Measurements from ENCODE around the gene TYROBP.
"Not testable (repeated sequence)": the region's sequence is repeated elsewhere in the genome, so short reads cannot be mapped to it uniquely, and the experiment has no call there.

The TYROBP gene

GRCh38 chr19:35913589-35913988 is 5.5 kb upstream of the TYROBP start:
- Mint-ChIP-seq H3K27me3 (no peaks in the 10 kb centered on the region), H3K4me1 (ENCODE audit: low read depth) (peaks cover 32% of the 10 kb centered on the region), H3K9me3 (no peaks in the 10 kb centered on the region), H3K4me3 (no peak overlapping the region), H3K36me3 (ENCODE audit: low read depth) (no peaks in the 10 kb centered on the region), H3K27ac (peak overlapping the region; percentile 22)
- no peak for DNase-seq

- peak; percentile 39 for DNase-seq
- no peaks in the 10 kb centered on the region for H3K36me3 Mint-ChIP-seq (ENCODE audit: low read depth)
- no peaks in the 10 kb centered on the region for H3K27me3 Mint-ChIP-seq
- no peak overlapping the region for H3K27ac Mint-ChIP-seq
- no peak overlapping the region for H3K4me3 Mint-ChIP-seq
- peaks cover 36% of the 10 kb centered on the region for H3K4me1 Mint-ChIP-seq (ENCODE audit: low read depth)
- no peaks in the 10 kb centered on the region for H3K9me3 Mint-ChIP-seq
Measured at GRCh38 chr19:35911790-35912189, 3.7 kb upstream of the TYROBP start.

GRCh38 chr19:35911173-35911572 is 3.1 kb upstream of the TYROBP start:
- peak overlapping the region; percentile 33 for H3K27ac Mint-ChIP-seq
- no peaks in the 10 kb centered on the region for H3K36me3 Mint-ChIP-seq (ENCODE audit: low read depth)

GRCh38 chr19:35910355-35910754 is 2.3 kb upstream of the TYROBP start:
- not testable (repeated sequence) for H3K9me3 Mint-ChIP-seq; DNase-seq; H3K4me3 Mint-ChIP-seq; H3K36me3 Mint-ChIP-seq (ENCODE audit: low read depth); H3K27me3 Mint-ChIP-seq; H3K27ac Mint-ChIP-seq
- peaks cover 35% of the 10 kb centered on the region for H3K4me1 Mint-ChIP-seq (ENCODE audit: low read depth)

More at GRCh38 chr19:35911173-35911572, 3.1 kb upstream of the TYROBP start:
- Mint-ChIP-seq H3K9me3 (no peaks in the 10 kb centered on the region), H3K4me3 (no peak overlapping the region), H3K27me3 (no peaks in the 10 kb centered on the region), H3K4me1 (ENCODE audit: low read depth) (peaks cover 36% of the 10 kb centered on the region)
- no peak for DNase-seq

- no peak for DNase-seq
- Mint-ChIP-seq H3K9me3 (no peaks in the 10 kb centered on the region), H3K36me3 (ENCODE audit: low read depth) (no peaks in the 10 kb centered on the region), H3K4me1 (ENCODE audit: low read depth) (peaks cover 39% of the 10 kb centered on the region), H3K27ac (no peak overlapping the region), H3K4me3 (no peak overlapping the region), H3K27me3 (no peaks in the 10 kb centered on the region)
Measured at GRCh38 chr19:35909684-35910035, 1.6 kb upstream of the TYROBP start.

GRCh38 chr19:35908973-35909683 is 1.0 kb upstream of the TYROBP start:
- no peak overlapping the region for H3K4me3 Mint-ChIP-seq
- no peaks in the 10 kb centered on the region for H3K27me3 Mint-ChIP-seq
- H3K27ac Mint-ChIP-seq, result no peak overlapping the region
- no peaks in the 10 kb centered on the region for H3K36me3 Mint-ChIP-seq (ENCODE audit: low read depth)
- DNase-seq, result peak; percentile 34
- peaks cover 44% of the 10 kb centered on the region for H3K4me1 Mint-ChIP-seq (ENCODE audit: low read depth)
- no peaks in the 10 kb centered on the region for H3K9me3 Mint-ChIP-seq

- DNase-seq, result no peak
- no peaks in the 10 kb centered on the region for H3K27me3 Mint-ChIP-seq
- peaks cover 53% of the 10 kb centered on the region for H3K4me1 Mint-ChIP-seq (ENCODE audit: low read depth)
- no peak overlapping the region for H3K27ac Mint-ChIP-seq
- H3K36me3 Mint-ChIP-seq (ENCODE audit: low read depth), result peaks cover 5% of the 10 kb centered on the region
- no peaks in the 10 kb centered on the region for H3K9me3 Mint-ChIP-seq
- H3K4me3 Mint-ChIP-seq, result no peak overlapping the region
Measured at GRCh38 chr19:35907377-35907745, 734 bp downstream of the TYROBP start.

- no peak overlapping the region for H3K4me3 Mint-ChIP-seq
- no peak for DNase-seq
- no peaks in the 10 kb centered on the region for H3K27me3 Mint-ChIP-seq
- peak overlapping the region; percentile 85 for H3K27ac Mint-ChIP-seq
- no peaks in the 10 kb centered on the region for H3K9me3 Mint-ChIP-seq
- peaks cover 61% of the 10 kb centered on the region for H3K4me1 Mint-ChIP-seq (ENCODE audit: low read depth)
- peaks cover 5% of the 10 kb centered on the region for H3K36me3 Mint-ChIP-seq (ENCODE audit: low read depth)
Measured at GRCh38 chr19:35905178-35905727, 2.8 kb downstream of the TYROBP start.

- Mint-ChIP-seq H3K27ac (peak overlapping the region; percentile 85), H3K9me3 (no peaks in the 10 kb centered on the region), H3K4me1 (ENCODE audit: low read depth) (peaks cover 58% of the 10 kb centered on the region), H3K27me3 (no peaks in the 10 kb centered on the region), H3K4me3 (peak overlapping the region; percentile 45), H3K36me3 (ENCODE audit: low read depth) (peaks cover 10% of the 10 kb centered on the region)
- DNase-seq, result no peak
Measured at GRCh38 chr19:35904311-35905068, 3.6 kb downstream of the TYROBP start.

- Mint-ChIP-seq H3K27me3 (no peaks in the 10 kb centered on the region), H3K4me3 (peak overlapping the region; percentile 97), H3K4me1 (ENCODE audit: low read depth) (peaks cover 51% of the 10 kb centered on the region), H3K27ac (peak overlapping the region; percentile 93), H3K36me3 (ENCODE audit: low read depth) (peaks cover 18% of the 10 kb centered on the region), H3K9me3 (no peaks in the 10 kb centered on the region)
- peak; percentile 86 for DNase-seq
Measured at GRCh38 chr19:35903550-35904179, 4.4 kb downstream of the TYROBP start.

GRCh38 chr19:35902870-35903475 is 5.1 kb downstream of the TYROBP start:
- Mint-ChIP-seq H3K9me3 (no peaks in the 10 kb centered on the region), H3K36me3 (ENCODE audit: low read depth) (peaks cover 25% of the 10 kb centered on the region), H3K4me3 (peak overlapping the region; percentile 97), H3K27me3 (no peaks in the 10 kb centered on the region), H3K27ac (peak overlapping the region; percentile 93), H3K4me1 (ENCODE audit: low read depth) (peaks cover 56% of the 10 kb centered on the region)
- DNase-seq, result no peak

- Mint-ChIP-seq H3K4me1 (ENCODE audit: low read depth) (peaks cover 62% of the 10 kb centered on the region), H3K36me3 (ENCODE audit: low read depth) (peaks cover 34% of the 10 kb centered on the region), H3K27ac (peak within 1 kb of the TSS; percentile 98), H3K9me3 (no peaks in the 10 kb centered on the region), H3K27me3 (no peaks in the 10 kb centered on the region), H3K4me3 (peak within 1 kb of the TSS; percentile 97)
- peak; percentile 60 for DNase-seq
Measured at GRCh38 chr19:35901854-35902661, 6.0 kb downstream of the TYROBP start, which contains the start of gene HCST. Gene HCST, plus strand, starts transcription at chr19:35902529. Its CDS starts 65 bp downstream, at chr19:35902594.

- no peaks in the 10 kb centered on the region for H3K27me3 Mint-ChIP-seq
- no peak for DNase-seq
- H3K36me3 Mint-ChIP-seq (ENCODE audit: low read depth), result peaks cover 43% of the 10 kb centered on the region
- peaks cover 65% of the 10 kb centered on the region for H3K4me1 Mint-ChIP-seq (ENCODE audit: low read depth)
- H3K4me3 Mint-ChIP-seq, result peak overlapping the region; percentile 97
- H3K27ac Mint-ChIP-seq, result peak overlapping the region; percentile 98
- no peaks in the 10 kb centered on the region for H3K9me3 Mint-ChIP-seq
Measured at GRCh38 chr19:35901055-35901644, 6.9 kb downstream of the TYROBP start.

Measured in activated T-cell treated with anti-CD3 and anti-CD28 coated beads, Interleukin-2, amount 50 U/mL, for 24 hours (primary cell).